ENCODE results near the gene UGT2B17.

- TF ChIP-seq YY1 (IDR thresholded peaks at IDR 0.05; ENCODE audit: low read depth, low read length) (no peak), NFIC (IDR thresholded peaks at IDR 0.05; ENCODE audit: low read depth, low read length) (no peak), SUZ12 (IDR thresholded peaks at IDR 0.05; ENCODE audit: unreplicated experiment) (no peak), PML (IDR thresholded peaks at IDR 0.05; ENCODE audit: low read length) (no peak), RCOR1 (conservative IDR thresholded peaks at IDR 0.05; ENCODE audit: low read depth, low read length) (no peak), POLR2AphosphoS5 (IDR thresholded peaks at IDR 0.05; ENCODE audit: low read length) (no peak), CEBPB (IDR thresholded peaks at IDR 0.05; ENCODE audit: borderline replicate concordance in 1 of 2, low read depth in 2 of 2, low read length in 2 of 2) (no peak)
These were observed 1.0 kb downstream of the UGT2B17 start for GRCh38 chr4:68575081-68575480.
